Measurements from ENCODE around the gene TRPV2.

TRPV2 gene

GRCh38 chr17:16477666-16478065 is 62.3 kb downstream of the TRPV2 start:
- no peak for DNase-seq

DNA sequence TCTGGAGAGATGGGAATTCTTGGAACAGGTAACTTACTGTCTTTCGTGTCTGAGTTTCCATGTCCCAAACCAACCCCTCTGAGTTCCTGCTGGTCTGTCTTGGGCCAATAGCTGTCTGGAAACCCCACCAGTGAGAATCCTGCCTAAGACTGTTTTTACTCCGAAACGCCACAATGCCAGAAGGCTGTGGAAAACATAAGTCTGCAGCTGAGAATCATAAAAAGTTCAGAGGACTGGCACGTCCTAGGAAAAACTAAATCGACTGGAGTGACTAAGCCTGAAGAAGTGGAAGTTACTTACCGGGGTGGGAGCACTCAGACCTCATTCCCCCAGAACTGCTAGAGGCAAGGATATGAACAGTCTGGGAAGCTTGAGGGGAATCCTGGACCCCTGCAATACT is 63.3 kb downstream of the TRPV2 start:
- DNase-seq: no peak

GRCh38 chr17:16479264-16479663 is 63.9 kb downstream of the TRPV2 start:
- no peak for DNase-seq

GRCh38 chr17:16480995-16481394 is 65.6 kb downstream of the TRPV2 start:
- DNase-seq: no peak

DNA sequence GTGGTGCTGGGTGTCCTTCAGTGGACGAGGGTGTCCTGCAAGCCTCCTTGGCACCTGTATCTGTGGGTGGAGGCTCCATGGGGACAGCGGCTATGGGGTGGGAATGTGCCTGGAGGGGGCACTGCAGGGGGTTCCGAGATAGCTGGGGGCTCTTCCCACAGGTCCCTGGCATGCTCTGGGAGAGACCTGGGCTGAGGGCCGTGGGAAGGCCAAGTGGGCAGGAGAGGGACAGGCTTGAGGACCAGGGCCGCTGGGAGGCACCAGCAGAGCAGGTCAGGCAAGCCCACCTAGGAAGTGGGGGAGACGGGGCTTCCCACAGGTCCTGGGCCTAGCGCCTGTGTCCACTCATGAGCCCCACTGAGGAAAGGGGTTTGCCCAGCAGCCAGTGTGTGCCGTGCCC is 66.9 kb downstream of the TRPV2 start:
- DNase-seq: no peak

DNA sequence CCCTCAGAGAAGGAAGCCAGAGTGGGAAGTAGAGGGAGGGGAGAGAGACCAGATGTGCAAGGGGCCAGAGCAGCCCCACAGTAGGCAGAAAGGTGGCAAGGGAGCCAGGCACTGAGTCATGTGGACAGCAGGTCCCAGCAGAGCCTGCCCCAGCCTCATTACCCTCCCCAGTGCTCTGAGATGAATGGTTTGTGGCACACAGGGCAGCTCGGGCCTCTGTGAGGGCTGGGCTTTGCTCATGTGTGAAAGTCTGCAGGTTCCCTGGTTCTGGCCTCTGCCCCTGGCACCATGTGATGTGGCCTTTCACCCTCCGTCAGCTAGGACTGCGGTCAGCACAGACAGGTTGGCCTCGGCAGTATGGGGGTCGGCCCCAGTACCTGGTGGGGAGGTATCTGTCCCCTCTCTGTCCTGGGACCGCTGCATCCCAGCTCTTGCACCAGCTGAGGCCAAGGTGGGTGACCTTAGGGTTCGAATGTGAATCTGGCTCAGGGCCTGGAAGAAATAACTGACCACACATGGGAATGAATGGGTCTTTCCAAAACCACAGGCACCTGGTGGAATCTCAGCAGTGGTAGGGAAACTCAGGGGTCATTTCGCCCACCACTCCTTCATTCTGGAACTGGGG is 67.8 kb downstream of the TRPV2 start:
- DNase-seq: no peak

- peak; percentile 86 for DNase-seq
These were observed 69.2 kb downstream of the TRPV2 start for GRCh38 chr17:16484445-16485175.
